PC-9 (cell line): Measurements from ENCODE around the gene TMPO.
"Not testable (repeated sequence)": the region's sequence is repeated elsewhere in the genome, so short reads cannot be mapped to it uniquely, and the experiment has no call there.

Experiments used
- EZH2 ChIP-seq: fragments of 200-600 bp; sonication (generic); IDR thresholded peaks from 2 replicates; pipeline ENCODE4 v1.8.0; 2017; ENCODE audit warnings: antibody characterized with exemption, low read depth
- TF ChIP-seq, protein P1 (sequence below): fragments of 200-600 bp; sonication (generic); conservative IDR thresholded peaks from 2 replicates; pipeline ENCODE4 v1.6.1; 2017; ENCODE audit warnings: mixed run types, antibody characterized with exemption, mild to moderate bottlenecking, moderate library complexity

DNA sequence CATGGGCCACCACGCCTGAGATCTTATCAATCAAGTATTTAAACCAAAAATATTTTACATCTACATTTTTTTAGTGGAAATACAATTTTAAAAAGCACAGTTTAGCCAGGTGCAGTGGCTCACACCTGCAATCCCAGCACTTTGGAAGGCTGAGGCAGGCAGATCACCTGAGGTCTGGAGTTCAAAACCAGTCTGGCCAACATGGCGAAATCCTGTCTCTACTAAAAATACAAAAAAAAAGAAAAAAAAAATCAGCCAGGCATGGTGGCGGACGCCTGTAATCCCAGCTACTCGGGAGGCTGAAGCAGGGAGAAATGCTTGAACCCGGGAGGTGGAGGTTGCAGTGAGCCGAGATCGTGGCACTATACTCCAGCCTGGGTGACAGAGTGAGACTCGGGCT lies 27.0 kb upstream of the TMPO start:
- TF ChIP-seq EZH2: not testable (repeated sequence)
- TF ChIP-seq, protein P1, sequence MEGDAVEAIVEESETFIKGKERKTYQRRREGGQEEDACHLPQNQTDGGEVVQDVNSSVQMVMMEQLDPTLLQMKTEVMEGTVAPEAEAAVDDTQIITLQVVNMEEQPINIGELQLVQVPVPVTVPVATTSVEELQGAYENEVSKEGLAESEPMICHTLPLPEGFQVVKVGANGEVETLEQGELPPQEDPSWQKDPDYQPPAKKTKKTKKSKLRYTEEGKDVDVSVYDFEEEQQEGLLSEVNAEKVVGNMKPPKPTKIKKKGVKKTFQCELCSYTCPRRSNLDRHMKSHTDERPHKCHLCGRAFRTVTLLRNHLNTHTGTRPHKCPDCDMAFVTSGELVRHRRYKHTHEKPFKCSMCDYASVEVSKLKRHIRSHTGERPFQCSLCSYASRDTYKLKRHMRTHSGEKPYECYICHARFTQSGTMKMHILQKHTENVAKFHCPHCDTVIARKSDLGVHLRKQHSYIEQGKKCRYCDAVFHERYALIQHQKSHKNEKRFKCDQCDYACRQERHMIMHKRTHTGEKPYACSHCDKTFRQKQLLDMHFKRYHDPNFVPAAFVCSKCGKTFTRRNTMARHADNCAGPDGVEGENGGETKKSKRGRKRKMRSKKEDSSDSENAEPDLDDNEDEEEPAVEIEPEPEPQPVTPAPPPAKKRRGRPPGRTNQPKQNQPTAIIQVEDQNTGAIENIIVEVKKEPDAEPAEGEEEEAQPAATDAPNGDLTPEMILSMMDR: not testable (repeated sequence)
